SK-N-MC (cell line): ENCODE data around the gene HK1.
"Not testable (repeated sequence)": the region's sequence is repeated elsewhere in the genome, so short reads cannot be mapped to it uniquely, and the experiment has no call there.

Source experiments
- EZH2 ChIP-seq: fragments of 200-600 bp; sonication (generic); IDR thresholded peaks from one replicate; pipeline ENCODE4 v1.6.1; 2017; ENCODE audit warnings: antibody characterized with exemption
- FOXP2 ChIP-seq: optimal IDR thresholded peaks from 2 replicates; pipeline ENCODE3; 2011; ENCODE audit warnings: mild to moderate bottlenecking, moderate library complexity; ENCODE audit not compliant: insufficient read depth; ENCODE audit errors: extremely low read length, control extremely low read depth
- POLR2AphosphoS5 ChIP-seq: IDR thresholded peaks from 2 replicates; pipeline ENCODE4 v1.6.1; 2012; ENCODE audit warnings: mild to moderate bottlenecking, low read depth, low read length, borderline replicate concordance

DNA sequence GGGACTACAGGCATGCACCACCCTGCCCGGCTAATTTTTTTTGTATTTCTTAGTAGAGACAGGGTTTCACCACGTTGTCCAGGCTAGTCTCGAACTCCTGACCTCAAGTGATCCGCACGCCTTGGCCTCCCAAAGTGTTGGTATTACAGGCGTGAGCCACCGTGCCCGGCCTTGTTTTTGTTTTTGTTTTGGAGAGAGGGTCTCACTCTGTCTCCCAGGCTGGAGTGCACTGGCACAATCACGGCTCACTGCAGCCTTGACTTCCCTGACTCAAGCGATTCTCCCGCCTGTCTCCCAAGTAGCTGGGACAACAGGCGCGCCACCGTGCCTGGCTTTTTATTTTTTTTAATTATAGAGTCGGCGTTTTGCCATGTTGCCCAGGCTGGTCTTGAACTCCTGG, 172.1 kb downstream of the HK1 start:
- TF ChIP-seq EZH2, POLR2AphosphoS5, FOXP2: not testable (repeated sequence)
